Ovary (tissue), 3 donors: ENCODE measurements around the gene FERMT2.
A peak's percentile ranks its signal among the peaks of the same experiment; 100 is the strongest.

Experiments used
- POLR2A ChIP-seq: fragments of 450-650 bp; IDR thresholded peaks from one replicate; pipeline ENCODE4 v1.6.1; 2017; ENCODE audit warnings: antibody characterized with exemption, mild to moderate bottlenecking, moderate library complexity
- TF ChIP-seq, protein P1 (sequence below), 3 donors: fragments of 450-650 bp in 2 of 3; fragments of 200-600 bp in 1 of 3; IDR thresholded peaks; one replicate each; pipeline versions ENCODE4 v1.5.1 to v1.8.0; 2016 to 2022; ENCODE audit warnings: antibody characterized with exemption in 3 of 3, mild to moderate bottlenecking in 1 of 3
- donor health status: DM: no; HTN: no; CAD: no.

DNA sequence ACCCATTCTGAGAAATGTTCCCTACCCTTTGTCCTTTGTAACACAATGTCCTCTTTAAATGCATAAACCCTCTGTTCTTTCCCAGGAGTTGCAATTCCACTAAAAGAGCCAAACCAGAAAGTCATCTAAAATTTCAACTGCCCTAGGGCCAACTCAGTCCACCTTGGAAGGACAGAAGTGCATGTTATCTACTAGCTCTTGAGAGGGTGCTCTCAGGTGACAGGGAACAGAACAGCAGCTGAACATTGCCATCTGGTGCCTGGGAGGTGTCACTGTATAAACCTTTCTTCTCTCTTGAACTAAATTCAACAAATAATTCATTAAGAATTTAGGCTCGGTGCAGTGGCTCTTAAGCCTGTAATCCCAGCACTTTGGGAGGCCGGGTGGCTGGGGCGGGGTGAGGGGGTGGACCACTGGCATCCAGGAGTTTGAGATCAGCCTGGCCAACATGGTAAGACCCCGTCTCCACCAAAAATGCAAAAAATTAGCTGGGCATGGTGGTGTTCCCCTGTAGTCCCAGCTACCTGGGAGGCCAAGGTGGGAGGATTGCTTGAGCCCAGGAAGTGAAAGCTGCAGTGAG is 10.3 kb upstream of the FERMT2 start:
- TF ChIP-seq, protein P1, sequence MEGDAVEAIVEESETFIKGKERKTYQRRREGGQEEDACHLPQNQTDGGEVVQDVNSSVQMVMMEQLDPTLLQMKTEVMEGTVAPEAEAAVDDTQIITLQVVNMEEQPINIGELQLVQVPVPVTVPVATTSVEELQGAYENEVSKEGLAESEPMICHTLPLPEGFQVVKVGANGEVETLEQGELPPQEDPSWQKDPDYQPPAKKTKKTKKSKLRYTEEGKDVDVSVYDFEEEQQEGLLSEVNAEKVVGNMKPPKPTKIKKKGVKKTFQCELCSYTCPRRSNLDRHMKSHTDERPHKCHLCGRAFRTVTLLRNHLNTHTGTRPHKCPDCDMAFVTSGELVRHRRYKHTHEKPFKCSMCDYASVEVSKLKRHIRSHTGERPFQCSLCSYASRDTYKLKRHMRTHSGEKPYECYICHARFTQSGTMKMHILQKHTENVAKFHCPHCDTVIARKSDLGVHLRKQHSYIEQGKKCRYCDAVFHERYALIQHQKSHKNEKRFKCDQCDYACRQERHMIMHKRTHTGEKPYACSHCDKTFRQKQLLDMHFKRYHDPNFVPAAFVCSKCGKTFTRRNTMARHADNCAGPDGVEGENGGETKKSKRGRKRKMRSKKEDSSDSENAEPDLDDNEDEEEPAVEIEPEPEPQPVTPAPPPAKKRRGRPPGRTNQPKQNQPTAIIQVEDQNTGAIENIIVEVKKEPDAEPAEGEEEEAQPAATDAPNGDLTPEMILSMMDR (IDR thresholded peaks at IDR 0.05): peak in 2 of 3 donors; percentile 59 to 64
- no peak for TF ChIP-seq POLR2A
